ENCODE data around the gene SPANXA2.
"Not testable (repeated sequence)": the region's sequence is repeated elsewhere in the genome, so short reads cannot be mapped to it uniquely, and the experiment has no call there.

Gene SPANXA2, protein sequence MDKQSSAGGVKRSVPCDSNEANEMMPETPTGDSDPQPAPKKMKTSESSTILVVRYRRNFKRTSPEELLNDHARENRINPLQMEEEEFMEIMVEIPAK
- 0 reads per million in 2 donors for total RNA-seq

DNA sequence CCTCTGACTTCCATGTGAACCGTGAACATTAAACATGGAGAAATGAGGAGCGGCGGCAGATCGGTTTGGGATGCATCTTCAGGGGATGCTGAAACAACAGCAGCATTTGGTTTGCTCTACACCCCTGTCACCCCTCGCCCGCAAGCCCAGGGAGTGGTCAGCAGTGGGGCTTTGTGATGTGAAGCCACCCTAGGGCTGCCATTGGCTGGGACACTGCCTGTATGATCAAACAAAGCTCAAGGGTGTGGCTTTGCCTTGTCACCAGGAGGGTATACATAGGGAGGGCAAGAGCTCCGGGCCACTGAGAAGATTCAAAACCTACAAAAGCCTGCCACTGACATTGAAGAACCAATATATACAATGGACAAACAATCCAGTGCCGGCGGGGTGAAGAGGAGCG, at the start of gene SPANXA2:
Gene SPANXA2 (plus strand): TSS at position 301 of the 400 bp plus-strand sequence. CDS start 60 bp downstream, at position 361.
- DNase-seq = not testable (repeated sequence)

DNA sequence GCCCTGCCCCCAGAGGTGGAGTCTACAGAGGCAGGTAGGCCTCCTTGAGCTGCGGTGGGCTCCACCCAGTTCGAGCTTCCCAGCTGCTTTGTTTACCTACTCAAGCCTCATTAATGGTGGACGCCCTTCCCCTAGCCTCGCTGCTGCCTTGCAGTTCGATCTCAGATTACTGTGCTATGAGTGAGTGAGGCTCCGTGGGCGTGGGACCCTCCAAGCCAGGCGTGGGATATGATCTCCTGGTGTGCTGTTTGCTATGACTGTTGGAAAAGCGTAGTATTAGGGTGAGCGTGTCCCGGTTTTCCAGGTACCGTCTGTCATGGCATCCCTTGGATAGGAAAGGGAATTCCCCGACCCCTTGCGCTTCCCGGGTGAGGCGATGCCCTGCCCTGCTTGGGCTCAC, 47.0 kb upstream of the SPANXA2 start:
- DNase-seq = not testable (repeated sequence)

DNA sequence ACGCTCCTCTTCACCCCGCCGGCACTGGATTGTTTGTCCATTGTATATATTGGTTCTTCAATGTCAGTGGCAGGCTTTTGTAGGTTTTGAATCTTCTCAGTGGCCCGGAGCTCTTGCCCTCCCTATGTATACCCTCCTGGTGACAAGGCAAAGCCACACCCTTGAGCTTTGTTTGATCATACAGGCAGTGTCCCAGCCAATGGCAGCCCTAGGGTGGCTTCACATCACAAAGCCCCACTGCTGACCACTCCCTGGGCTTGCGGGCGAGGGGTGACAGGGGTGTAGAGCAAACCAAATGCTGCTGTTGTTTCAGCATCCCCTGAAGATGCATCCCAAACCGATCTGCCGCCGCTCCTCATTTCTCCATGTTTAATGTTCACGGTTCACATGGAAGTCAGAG, 4.9 kb upstream of the SPANXA2 start, which contains the start of gene SPANXA1:
Gene SPANXA1 (minus strand): TSS at position 101 of the 400 bp plus-strand sequence. CDS start 60 bp downstream, at position 41.
- DNase-seq = not testable (repeated sequence)

DNA sequence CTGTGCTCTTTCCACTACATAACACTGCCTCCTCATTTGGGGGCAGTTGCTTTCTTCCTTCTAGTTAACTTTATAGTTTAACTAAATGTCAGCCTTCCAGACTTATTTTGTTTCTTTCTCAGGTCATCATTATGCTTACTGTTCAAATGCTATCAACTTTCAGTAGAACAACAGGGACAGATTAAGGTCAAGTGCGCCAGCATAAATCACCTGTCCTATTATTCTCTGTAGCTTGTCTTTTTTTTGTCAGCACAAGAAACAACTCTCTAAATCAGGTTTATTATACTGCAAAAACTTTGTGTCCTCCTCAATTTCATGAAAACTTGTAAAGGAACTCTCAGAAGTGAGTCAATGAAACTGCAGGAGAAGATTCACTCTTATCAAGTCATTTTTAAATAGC, 19.6 kb downstream of the SPANXA2 start:
- DNase-seq = no peak

DNA sequence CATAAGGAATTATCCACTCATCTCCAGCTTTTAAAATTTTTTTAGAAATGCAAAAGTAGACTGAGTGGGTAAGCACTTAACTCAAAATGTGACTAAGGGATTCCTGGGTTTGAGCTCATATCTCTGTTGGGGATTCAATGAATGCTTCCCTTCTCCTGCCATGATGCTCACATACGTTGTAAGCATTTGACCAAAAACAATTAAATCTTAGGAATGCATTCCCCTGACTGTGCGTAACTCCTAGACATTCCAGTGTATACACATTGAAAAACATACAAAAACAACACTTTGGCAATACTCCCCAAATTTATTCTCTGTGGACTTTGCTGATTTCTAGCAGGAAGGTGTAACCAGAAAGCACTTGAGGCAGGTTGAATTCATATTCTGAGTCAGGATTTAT, 29.8 kb downstream of the SPANXA2 start:
- no peak for DNase-seq

DNA sequence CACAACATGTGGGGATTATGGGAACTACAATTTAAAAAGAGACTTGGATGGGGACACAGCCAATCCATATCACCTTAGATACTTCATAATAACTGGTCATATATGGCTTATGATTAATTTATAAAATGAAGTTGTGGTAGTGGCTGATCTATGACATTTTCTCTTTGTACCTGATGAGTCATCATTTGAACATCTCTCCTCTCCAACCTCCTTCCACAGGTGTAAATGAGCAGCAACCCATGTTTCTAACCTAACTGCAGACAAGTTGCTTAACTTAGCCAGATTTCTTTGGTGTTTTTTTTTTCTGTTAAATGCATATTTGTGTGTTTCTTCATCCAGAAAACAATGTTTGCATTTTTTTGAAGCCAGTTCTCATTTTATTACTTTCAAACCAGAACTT, 42.6 kb downstream of the SPANXA2 start:
- DNase-seq = no peak

DNA sequence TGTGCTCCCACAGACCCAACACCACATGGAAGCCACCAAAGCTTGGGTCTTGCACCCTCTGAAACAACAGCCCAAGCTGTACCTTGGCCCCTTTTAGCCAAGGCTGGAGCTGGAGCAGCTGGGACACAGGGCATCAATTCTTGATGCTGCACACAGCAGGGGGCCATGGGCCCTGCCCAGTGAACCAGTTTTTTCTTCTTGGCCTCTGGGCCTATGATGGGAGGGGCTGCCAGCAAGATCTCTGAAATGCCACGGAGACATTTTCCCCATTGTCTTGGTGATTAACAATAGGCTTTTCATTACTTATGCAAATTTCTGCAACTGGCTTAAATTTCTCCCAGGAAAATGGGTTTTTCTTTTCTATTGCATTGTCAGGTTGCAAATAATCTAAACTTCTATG, 49.0 kb downstream of the SPANXA2 start:
- DNase-seq = no peak

Data from T-helper 2 cell (primary cell).